Smooth muscle cell of the brain vasculature (primary cell): ENCODE measurements around the gene SLC24A4.

Experiments
- DNase-seq: peaks from one replicate; pipeline ENCODE4 v3.0.0-alpha.2; 2012; ENCODE audit warnings: low read depth, low spot score

SLC24A4 gene

DNA sequence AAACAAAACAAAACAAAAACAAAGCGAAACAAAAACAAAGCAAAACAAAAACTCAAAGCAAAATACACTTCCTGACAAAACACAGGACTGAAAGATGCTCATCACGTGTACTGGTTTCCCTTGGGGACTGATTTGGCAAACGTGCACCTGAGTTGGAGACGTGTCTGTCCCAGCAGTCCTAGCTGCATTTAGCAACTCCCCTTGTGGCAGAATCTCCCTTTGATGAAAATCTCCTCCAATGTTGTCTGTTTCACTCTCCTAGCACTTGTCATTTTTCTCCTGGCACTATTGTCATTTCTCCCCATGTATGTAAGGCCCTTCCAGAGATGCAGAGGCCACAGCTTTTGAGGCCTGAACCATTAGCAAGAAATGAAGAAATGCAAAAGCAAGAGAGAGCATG lies 6.8 kb upstream of the SLC24A4 start:
- no peak for DNase-seq

DNA sequence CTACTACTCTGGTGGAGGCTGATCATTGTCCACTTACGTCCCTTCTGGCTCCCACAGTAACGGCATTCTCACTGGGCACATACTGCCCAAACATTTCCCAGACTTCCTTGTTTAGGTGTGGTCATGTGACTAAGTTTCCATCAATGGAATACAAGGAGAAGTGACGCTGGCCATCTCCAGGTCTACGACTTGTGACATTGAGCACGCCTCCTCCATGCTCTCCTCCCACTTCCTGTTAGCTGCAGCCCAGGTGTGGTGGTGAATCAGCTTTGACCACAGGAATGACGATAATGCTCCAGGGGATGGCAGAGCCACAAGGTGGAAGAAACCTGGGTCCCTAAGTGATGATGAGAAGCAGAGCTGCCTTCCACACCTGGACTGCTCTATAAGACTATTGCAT lies 6.0 kb upstream of the SLC24A4 start:
- no peak for DNase-seq

DNA sequence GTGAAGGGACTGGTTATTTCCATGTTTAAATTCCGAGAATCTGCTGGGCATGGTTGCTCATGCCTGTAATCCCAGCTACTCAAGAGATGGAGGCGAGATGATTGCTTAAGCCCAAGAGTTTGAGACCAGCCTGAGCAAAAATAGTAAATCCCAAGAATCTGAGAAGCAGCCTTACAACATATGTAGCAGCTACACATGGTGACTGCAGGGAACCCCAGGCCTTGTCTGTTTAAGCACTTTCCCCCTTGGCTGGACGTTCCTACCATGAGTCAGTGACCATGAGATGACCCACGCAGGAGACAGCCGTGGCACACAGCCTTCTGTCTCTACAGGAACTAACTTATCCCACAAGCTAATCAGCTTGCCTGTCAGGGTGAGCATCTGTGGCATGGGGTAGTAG lies 5.5 kb upstream of the SLC24A4 start:
- DNase-seq, result no peak

- DNase-seq, result no peak
Measured at GRCh38 chr14:92321701-92322100, 1.3 kb upstream of the SLC24A4 start.

- DNase-seq, result no peak
Measured at GRCh38 chr14:92322516-92322915, 449 bp upstream of the SLC24A4 start.

- no peak for DNase-seq
Measured at GRCh38 chr14:92323916-92324818, 1.2 kb downstream of the SLC24A4 start.

DNA sequence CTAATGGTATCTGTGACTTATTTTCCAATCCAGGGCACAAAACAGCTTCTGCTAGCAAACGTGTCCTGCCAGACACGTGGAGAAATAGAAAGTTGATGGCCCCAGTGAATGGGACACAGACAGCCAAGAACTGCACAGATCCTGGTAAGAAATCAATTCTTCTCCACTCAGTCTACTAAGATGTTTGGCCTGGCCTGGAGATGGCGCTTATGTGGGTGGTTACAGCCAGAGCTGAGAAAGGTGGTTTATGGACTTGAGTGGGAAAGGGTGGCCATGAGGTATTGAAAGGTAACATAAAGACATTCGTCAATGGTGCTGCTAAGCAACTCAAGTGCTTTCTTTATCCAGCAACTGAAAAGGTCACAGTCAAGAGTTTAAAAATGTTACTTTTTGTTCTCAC lies 2.9 kb downstream of the SLC24A4 start:
- DNase-seq, result no peak

DNA sequence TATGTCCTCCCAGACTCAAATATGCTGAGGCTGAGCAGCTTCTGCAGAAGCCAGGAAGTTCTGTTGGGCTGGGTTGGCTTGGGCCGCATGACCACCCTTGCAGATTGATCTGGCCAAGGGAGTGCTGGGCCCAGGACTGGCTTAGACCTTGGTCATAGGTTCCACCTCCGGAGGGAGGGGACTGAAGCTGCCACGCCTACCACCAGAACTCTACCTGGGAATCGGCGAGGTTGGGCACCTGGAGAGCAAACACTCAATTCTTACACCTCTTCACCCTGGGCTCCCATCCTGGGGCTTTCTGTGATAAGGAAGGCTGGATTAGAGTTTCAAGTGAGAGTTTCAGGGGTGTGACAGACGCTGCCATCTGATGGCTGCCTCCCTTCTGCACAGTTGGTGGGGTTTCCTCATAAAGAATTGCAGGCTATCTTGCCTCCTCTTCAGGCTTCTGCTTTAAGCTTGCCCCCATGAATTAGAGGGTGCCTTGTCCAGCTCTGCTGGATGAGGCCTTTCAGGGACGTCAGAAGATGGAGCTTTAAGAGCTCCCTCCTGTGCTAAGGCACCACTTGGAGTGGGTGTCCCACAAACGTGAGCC lies 5.8 kb downstream of the SLC24A4 start:
- no peak for DNase-seq

GRCh38 chr14:92334050-92334449 lies 11.1 kb downstream of the SLC24A4 start:
- DNase-seq, result no peak

GRCh38 chr14:92336363-92336762 lies 13.4 kb downstream of the SLC24A4 start:
- DNase-seq, result no peak

GRCh38 chr14:92339426-92339825 lies 16.5 kb downstream of the SLC24A4 start:
- no peak for DNase-seq

DNA sequence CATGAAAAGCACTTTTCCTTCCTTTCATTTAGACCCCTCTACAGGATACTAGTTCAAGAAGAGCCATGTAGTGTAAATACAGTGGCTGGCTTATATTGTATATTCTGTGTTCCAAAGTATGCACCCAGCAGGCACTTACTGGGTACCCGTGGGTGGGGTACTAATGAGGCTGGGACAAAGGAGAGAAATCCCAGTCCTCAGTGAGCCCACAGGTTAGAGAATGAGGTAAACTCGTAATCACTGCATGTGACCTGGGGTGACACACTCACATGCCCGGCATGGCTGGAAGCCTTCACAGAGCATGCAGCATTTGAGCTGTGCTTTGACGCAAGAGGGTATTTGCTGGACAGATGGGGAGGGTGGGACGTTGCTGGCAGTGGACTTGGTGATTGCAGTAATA lies 17.1 kb downstream of the SLC24A4 start:
- no peak for DNase-seq

- no peak for DNase-seq
Measured at GRCh38 chr14:92340931-92341330, 18.0 kb downstream of the SLC24A4 start.

DNA sequence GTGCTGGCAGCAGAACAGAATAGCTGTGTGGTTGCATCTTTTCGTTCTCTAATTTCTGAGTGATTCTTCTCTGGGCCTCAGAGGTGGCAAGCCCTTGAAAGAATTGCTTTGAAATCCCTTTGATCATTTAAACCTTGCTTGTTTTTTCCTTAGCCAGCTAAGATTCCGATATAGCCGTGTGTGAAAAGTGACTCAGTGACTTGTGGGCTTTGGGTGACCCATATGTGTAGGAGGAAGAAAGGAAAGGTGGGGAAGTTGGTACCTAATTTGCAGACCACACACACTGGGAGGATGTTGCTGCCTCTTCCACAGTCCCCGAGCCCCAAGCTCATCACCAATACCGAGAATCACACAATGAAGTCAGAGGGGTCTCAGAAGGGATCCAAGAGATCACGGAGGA lies 18.8 kb downstream of the SLC24A4 start:
- no peak for DNase-seq

DNA sequence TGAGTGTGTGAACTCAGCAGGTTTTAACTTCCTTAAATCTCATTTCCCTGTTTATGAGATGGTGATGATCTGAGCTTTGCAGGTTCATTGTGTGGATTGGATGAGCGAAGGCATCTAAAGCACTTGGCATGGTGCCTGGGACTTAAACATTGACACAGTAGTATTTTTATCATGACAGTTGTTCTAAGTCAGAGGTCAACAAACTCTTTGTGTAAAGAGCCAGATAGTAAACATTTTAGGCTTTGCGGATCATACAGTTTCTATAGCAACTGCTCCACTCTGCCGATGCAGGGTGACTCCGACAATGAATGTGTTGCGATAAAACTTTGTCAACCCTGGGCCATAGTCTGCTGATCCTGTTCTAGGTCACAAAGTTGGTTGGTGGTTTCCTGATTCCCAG lies 25.2 kb downstream of the SLC24A4 start:
- no peak for DNase-seq

GRCh38 chr14:92351750-92352149 lies 28.8 kb downstream of the SLC24A4 start:
- no peak for DNase-seq

DNA sequence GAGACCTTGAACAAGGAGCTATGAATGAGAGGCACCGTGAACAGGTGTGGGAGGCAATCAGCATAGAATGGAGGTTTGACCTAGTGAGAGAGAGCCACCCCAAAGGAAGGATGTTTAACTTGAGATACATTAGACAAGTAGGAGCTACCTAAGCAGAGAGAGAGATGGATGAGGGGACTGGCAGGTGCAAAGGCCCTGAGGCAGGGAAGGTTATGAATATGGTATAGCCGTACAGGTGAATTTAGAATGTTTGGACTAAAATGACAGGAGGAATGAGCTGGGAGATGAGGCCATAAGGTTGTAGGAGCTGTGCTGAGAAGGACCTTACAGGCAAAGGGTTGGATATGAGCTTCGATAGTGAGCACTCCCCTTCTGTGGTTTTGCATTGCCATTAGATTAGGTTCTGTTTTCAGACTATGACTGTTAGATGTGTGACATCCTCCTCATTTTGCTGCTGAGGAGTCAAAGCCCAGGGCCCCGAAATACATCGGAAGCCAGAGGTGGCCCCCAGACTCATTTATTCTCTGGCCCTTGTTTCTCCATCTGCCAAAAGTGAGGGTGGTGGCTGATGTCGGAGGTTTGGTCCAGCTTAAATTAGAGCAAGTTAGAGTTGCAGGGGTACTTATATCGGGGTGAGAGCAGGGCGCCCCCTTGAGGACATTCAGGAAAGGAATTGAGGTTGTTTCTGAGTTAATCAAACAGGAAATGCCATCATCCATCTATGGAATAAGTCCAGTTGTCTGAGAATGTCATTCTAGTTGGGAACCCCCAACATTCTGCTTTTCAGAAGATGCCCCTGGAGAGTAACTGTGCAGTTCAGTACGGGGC lies 29.4 kb downstream of the SLC24A4 start:
- no peak for DNase-seq

DNA sequence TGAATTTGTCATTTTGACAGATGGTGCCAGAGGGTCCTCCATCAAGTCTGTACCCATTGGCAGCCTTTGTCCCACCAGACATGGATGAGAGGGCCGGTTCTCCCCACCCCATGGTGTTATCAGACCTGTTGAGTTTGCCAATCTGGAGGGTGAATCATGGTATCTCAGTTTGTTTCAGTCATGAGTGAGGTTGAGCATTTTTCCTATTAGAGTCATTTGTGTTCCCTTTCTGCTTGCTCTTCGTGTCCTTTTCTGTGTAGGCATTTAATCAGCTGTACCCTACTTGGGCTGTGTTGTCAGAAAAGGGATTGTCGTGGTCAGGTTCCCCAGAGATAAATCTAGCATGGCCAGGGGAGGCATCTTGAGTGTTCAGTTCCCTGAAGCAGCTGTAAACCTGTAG lies 30.5 kb downstream of the SLC24A4 start:
- no peak for DNase-seq

DNA sequence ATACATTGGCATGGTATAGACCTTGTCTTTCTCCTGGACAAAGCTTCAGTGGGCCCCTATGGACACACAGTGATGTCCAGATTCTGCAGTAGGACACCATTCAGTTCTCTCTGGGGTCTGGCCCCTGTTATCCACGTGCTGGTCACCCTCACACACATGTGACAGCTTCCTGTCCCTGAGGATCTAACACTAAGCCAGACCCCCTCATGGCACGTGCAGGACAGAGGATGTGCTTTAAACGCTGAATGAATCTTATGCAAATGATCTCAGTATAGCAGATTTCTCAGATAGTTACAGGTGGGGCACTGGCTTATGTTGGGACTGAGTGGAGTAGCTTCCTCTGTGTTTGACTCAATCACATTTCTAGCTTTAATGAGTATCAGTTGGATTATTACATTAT lies 33.7 kb downstream of the SLC24A4 start:
- DNase-seq, result no peak

GRCh38 chr14:92360651-92361370 lies 37.8 kb downstream of the SLC24A4 start:
- DNase-seq, result no peak

DNA sequence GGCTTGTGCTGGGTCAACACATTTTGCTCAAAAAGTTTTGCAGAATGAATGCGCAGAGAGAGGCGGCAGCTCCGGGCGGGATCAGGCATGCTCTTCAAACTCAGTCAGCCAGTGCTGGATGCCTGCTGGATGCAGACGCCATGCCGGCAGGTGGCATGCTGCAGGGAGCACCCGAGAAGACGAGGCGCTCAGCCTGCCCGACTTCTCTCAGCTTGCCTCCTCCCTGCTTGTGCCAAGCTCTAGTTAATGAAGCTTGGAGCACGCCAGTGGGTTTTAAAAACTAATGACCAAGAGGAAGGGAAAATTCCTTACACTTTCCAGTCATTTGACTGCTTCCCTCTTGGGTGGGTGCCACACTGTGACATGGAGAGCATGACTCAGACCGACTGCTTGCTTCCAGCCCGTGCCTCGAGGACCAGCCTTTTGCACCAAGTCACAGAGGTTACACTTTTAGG lies 39.8 kb downstream of the SLC24A4 start:
- no peak for DNase-seq

DNA sequence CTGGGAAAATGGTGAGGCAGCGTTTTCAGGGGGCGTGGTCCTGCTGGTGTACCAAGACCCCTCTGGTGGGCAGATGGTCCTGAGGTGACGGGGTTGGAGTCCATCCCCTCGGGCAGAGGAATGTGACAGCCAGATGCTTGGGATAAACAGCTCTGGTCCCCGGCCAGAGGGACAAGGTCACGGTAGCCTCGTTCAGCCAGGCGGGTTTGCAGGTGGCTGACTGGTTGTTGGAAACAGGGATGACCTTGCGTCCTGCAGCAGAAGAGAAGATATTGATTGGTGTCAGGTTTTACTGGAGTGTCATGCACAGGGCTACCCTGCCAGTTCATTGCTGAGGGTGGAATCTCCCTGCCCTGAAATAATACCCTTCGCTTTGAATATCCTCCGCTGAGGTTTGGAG lies 43.3 kb downstream of the SLC24A4 start:
- DNase-seq, result no peak
